Fibroblast of mammary gland (primary cell): ENCODE results near the gene PPCDC.

Source experiments
- DNase-seq: peaks from one replicate; pipeline ENCODE4 v3.0.0-alpha.2; 2010; ENCODE audit warnings: low read depth
- H3K4me3 ChIP-seq: 2 replicates; pipeline ENCODE4 v1.5.1; 2011; ENCODE audit warnings: low read depth, mild to moderate bottlenecking, low read length, moderate library complexity; ENCODE audit not compliant: control insufficient read depth
- TF ChIP-seq, protein P1 (sequence below): conservative IDR thresholded peaks from 2 replicates; pipeline ENCODE4 v1.5.1; 2011; ENCODE audit warnings: low read depth, low read length, inconsistent platforms; ENCODE audit not compliant: control insufficient read depth, insufficient read depth

The PPCDC gene

DNA sequence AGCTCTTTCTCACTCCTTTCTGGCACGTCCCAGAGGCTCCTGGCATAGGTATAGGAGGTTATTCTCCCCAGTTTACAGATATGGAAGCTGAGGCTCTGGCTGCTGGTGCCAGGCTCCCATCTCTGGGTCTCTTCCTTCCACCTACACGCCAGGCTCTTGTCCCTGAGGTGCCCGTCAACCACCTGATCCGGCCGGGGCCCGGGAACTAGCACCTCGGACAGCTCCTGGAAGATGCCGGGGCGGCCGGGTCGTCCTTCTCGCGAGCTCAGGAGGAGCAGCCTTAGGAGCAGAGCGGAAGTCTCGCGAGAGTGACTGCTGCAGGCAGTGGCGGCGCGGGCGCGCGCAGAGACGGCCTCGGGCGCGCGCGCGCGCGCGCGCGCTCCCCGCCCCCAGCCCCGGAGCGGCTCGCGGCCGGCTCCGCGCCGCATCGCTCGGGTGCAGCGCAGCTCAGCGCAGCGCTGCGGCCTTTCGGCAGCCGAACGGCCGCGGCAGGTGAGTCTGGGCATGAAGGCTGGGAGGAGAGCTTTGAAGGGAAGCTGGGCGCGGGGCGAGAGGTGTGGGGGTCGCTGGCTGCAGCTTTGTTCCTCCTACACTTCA lies 28.1 kb upstream of the PPCDC start, which contains the start of gene SCAMP5:
Gene SCAMP5, plus strand, starts transcription at position 382 of the 597 bp plus-strand sequence. CDS start 16,277 bp downstream, outside the sequence.
- TF ChIP-seq, protein P1, sequence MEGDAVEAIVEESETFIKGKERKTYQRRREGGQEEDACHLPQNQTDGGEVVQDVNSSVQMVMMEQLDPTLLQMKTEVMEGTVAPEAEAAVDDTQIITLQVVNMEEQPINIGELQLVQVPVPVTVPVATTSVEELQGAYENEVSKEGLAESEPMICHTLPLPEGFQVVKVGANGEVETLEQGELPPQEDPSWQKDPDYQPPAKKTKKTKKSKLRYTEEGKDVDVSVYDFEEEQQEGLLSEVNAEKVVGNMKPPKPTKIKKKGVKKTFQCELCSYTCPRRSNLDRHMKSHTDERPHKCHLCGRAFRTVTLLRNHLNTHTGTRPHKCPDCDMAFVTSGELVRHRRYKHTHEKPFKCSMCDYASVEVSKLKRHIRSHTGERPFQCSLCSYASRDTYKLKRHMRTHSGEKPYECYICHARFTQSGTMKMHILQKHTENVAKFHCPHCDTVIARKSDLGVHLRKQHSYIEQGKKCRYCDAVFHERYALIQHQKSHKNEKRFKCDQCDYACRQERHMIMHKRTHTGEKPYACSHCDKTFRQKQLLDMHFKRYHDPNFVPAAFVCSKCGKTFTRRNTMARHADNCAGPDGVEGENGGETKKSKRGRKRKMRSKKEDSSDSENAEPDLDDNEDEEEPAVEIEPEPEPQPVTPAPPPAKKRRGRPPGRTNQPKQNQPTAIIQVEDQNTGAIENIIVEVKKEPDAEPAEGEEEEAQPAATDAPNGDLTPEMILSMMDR = no peak
- peak; percentile 90 for DNase-seq
- peak within 1 kb of the TSS; percentile 55 for H3K4me3 ChIP-seq

GRCh38 chr15:74995779-74996765 lies 27.3 kb upstream of the PPCDC start:
- peak overlapping the region; percentile 55 for H3K4me3 ChIP-seq
- DNase-seq = no peak
- TF ChIP-seq, protein P1 = no peak

DNA sequence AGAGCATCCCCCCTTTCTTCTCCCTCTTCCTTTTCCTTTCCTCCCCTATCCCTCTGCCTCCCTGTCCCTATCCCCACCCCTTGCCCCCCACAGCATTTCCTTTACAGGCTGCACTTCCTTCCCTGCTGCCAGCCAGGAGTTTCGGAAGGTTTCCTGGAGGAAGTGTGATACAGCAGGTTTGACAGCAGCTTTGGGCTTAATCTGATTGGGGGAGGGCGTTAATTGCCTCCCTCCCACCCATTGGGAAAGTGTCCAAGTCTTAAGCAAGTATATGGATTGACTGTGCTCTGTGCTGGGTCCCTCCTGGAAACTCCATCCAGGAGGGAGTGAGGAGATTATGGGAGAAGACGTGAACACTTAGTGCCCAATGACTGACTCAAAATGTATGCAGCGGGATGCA lies 26.2 kb upstream of the PPCDC start:
- no peak overlapping the region for H3K4me3 ChIP-seq
- TF ChIP-seq, protein P1 = no peak
- DNase-seq = no peak

- TF ChIP-seq, protein P1 = no peak
- no peak overlapping the region for H3K4me3 ChIP-seq
- DNase-seq = no peak
These were observed 25.8 kb upstream of the PPCDC start for GRCh38 chr15:74997543-74997942.

GRCh38 chr15:75001310-75001709 lies 22.1 kb upstream of the PPCDC start:
- no peak overlapping the region for H3K4me3 ChIP-seq
- no peak for DNase-seq
- TF ChIP-seq, protein P1 = no peak

DNA sequence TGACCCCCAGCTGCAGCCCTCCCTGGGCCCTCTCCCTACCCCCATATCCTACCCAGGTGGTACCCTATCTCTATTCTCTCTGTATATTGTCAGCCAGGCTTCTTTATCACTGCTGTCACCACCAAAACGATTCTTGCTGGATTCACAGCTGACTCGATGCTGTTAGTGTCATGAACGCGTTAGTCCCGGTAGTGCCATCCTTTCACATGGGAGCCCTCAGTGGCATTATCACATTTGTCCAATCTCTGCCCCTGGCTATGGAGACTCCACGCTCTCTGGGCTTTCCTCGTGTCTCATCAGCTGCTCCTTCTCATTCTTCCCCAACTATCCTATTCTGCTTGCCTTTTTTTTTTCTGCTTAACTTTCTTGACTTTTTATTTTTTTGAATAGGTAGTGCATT lies 21.0 kb upstream of the PPCDC start:
- no peak for DNase-seq
- H3K4me3 ChIP-seq = no peak overlapping the region
- TF ChIP-seq, protein P1 = no peak
